OCI-LY3 (cell line): Measurements from ENCODE around the gene DGKB.

Source experiments
- H2AFZ ChIP-seq: fragments of 200-600, 300-600 bp; shearing (Covaris generic); 2 replicates; pipeline ENCODE4 v1.6.0; 2014; ENCODE audit warnings: antibody characterized with exemption, low read depth, low read length
- H3K27ac ChIP-seq: fragments of 200-600, 300-600 bp; sonication (generic); 2 replicates; pipeline ENCODE4 v1.5.1; 2014; ENCODE audit warnings: mild to moderate bottlenecking, low read length, moderate library complexity, mixed read lengths
- H3K27me3 ChIP-seq: fragments of 200-600, 300-600 bp; sonication (generic); 2 replicates; pipeline ENCODE4 v1.6.1; 2014; ENCODE audit warnings: low read depth, low read length, mixed read lengths
- H3K36me3 ChIP-seq: fragments of 200-600, 300-600 bp; sonication (generic); replicated peaks from 2 replicates; pipeline ENCODE3; 2014; ENCODE audit warnings: low read depth, low read length, mixed read lengths
- H3K4me1 ChIP-seq: fragments of 300-600, 200-600 bp; sonication (generic); 2 replicates; pipeline ENCODE4 v1.6.1; 2014; ENCODE audit warnings: low read length, mixed read lengths
- H3K4me2 ChIP-seq: fragments of 200-600, 300-600 bp; sonication (generic); 2 replicates; pipeline ENCODE4 v1.6.1; 2014; ENCODE audit warnings: low read length, mixed read lengths
- H3K4me3 ChIP-seq: fragments of 300-600, 200-600 bp; sonication (generic); 2 replicates; pipeline ENCODE4 v1.5.1; 2014; ENCODE audit warnings: antibody characterized with exemption, mild to moderate bottlenecking, low read length, moderate library complexity
- H3K79me2 ChIP-seq: fragments of 300-600, 200-600 bp; shearing (Covaris generic); 2 replicates; pipeline ENCODE4 v1.6.1; 2014; ENCODE audit warnings: mild to moderate bottlenecking, low read length, mixed read lengths
- H3K9ac ChIP-seq: fragments of 300-600, 200-600 bp; shearing (Covaris generic); 2 replicates; pipeline ENCODE4 v1.6.0; 2014; ENCODE audit warnings: mild to moderate bottlenecking, low read length, moderate library complexity
- H3K9me3 ChIP-seq: fragments of 200-600, 300-600 bp; shearing (Covaris generic); 2 replicates; pipeline ENCODE4 v1.6.1; 2014; ENCODE audit warnings: low read length, mixed read lengths; ENCODE audit not compliant: insufficient read depth
- H4K20me1 ChIP-seq: fragments of 200-600, 300-600 bp; sonication (generic); 2 replicates; pipeline ENCODE4 v1.6.1; 2016; ENCODE audit warnings: low read length, mixed read lengths; ENCODE audit not compliant: insufficient read depth
- EZH2phosphoT487 ChIP-seq: fragments of 200-600 bp; shearing (Covaris generic); IDR thresholded peaks from 2 replicates; pipeline ENCODE4 v1.6.1; 2018; ENCODE audit warnings: antibody characterized with exemption, mixed run types, low read depth
- TF ChIP-seq, protein P1 (sequence below): fragments of 200-600, 300-600 bp; sonication (generic); IDR thresholded peaks from 2 replicates; pipeline ENCODE4 v1.5.1; 2014; ENCODE audit warnings: antibody characterized with exemption, low read length, low read depth

The DGKB gene

GRCh38 chr7:14144109-14144508 is 758.4 kb downstream of the DGKB start:
- Histone ChIP-seq H4K20me1 (no peaks in the 10 kb centered on the region), H3K9me3 (no peaks in the 10 kb centered on the region), H3K79me2 (no peaks in the 10 kb centered on the region), H3K27ac (no peak overlapping the region), H3K4me3 (no peak overlapping the region), H3K4me2 (no peak overlapping the region), H3K27me3 (no peaks in the 10 kb centered on the region), H2AFZ (no peak overlapping the region), H3K36me3 (no peaks in the 10 kb centered on the region), H3K9ac (no peak overlapping the region), H3K4me1 (no peaks in the 10 kb centered on the region)
- TF ChIP-seq EZH2phosphoT487 = no peak
- TF ChIP-seq, protein P1, sequence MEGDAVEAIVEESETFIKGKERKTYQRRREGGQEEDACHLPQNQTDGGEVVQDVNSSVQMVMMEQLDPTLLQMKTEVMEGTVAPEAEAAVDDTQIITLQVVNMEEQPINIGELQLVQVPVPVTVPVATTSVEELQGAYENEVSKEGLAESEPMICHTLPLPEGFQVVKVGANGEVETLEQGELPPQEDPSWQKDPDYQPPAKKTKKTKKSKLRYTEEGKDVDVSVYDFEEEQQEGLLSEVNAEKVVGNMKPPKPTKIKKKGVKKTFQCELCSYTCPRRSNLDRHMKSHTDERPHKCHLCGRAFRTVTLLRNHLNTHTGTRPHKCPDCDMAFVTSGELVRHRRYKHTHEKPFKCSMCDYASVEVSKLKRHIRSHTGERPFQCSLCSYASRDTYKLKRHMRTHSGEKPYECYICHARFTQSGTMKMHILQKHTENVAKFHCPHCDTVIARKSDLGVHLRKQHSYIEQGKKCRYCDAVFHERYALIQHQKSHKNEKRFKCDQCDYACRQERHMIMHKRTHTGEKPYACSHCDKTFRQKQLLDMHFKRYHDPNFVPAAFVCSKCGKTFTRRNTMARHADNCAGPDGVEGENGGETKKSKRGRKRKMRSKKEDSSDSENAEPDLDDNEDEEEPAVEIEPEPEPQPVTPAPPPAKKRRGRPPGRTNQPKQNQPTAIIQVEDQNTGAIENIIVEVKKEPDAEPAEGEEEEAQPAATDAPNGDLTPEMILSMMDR = no peak

GRCh38 chr7:14137676-14138075 is 764.9 kb downstream of the DGKB start:
- H3K9ac ChIP-seq = no peak overlapping the region
- no peak overlapping the region for H3K4me2 ChIP-seq
- no peaks in the 10 kb centered on the region for H3K27me3 ChIP-seq
- no peak overlapping the region for H3K4me3 ChIP-seq
- no peaks in the 10 kb centered on the region for H3K9me3 ChIP-seq
- no peaks in the 10 kb centered on the region for H3K4me1 ChIP-seq
- no peak overlapping the region for H2AFZ ChIP-seq
- H4K20me1 ChIP-seq = no peaks in the 10 kb centered on the region
- H3K36me3 ChIP-seq = no peaks in the 10 kb centered on the region
- TF ChIP-seq, protein P1 = no peak
- no peak for TF ChIP-seq EZH2phosphoT487
- H3K27ac ChIP-seq = no peak overlapping the region
- no peaks in the 10 kb centered on the region for H3K79me2 ChIP-seq

GRCh38 chr7:14133752-14134151 is 768.8 kb downstream of the DGKB start:
- Histone ChIP-seq H3K4me2 (no peak overlapping the region), H3K36me3 (no peaks in the 10 kb centered on the region), H3K27ac (no peak overlapping the region), H4K20me1 (no peaks in the 10 kb centered on the region), H3K4me1 (no peaks in the 10 kb centered on the region), H3K79me2 (no peaks in the 10 kb centered on the region), H3K4me3 (no peak overlapping the region), H2AFZ (no peak overlapping the region), H3K9me3 (no peaks in the 10 kb centered on the region), H3K27me3 (no peaks in the 10 kb centered on the region), H3K9ac (no peak overlapping the region)
- TF ChIP-seq, protein P1 = no peak

- H3K9me3 ChIP-seq = no peaks in the 10 kb centered on the region
- H3K36me3 ChIP-seq = no peaks in the 10 kb centered on the region
- H2AFZ ChIP-seq = no peak overlapping the region
Observed at GRCh38 chr7:14125998-14126397, 776.6 kb downstream of the DGKB start.

More at GRCh38 chr7:14125998-14126397, 776.6 kb downstream of the DGKB start:
- Histone ChIP-seq H3K27ac (no peak overlapping the region), H4K20me1 (no peaks in the 10 kb centered on the region), H3K4me1 (no peaks in the 10 kb centered on the region), H3K27me3 (no peaks in the 10 kb centered on the region), H3K4me3 (no peak overlapping the region), H3K79me2 (no peaks in the 10 kb centered on the region), H3K9ac (no peak overlapping the region), H3K4me2 (no peak overlapping the region)
- TF ChIP-seq, protein P1 = no peak
